ENCODE measurements around the gene SRA1.
"Not testable (repeated sequence)": the region's sequence is repeated elsewhere in the genome, so short reads cannot be mapped to it uniquely, and the experiment has no call there.

Gene SRA1

DNA sequence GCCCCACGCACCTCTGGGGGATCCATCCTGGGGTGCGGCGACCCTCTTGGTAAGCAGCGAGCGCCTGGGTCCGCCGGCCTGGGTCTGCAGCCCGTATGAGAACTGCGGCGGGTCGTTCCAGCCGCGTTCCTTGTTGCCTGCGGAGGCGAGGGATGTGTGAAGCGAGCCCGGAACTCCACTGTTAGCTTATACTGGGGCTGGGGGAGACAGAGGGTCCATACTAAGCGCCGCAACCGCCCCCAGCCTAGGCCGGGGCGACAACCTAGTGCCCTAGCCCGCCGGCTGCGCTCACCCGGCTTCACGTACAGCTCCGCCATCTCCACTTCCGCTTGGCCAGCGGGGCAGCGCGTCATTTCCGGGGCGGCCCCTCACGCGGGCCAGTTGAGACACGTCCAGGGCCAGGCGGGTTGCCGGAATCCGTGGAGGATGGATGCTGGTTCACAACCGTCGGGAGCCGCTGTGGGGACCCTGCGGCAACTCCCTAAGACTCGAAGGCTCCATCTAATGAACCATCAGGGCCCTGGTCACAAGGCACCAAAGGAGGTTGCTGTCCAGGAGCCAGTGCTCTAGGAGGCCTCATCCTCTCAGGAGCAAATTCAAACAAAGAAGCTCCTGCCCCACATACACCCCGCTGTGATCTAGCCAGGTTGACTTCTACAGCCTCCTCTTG is at the start of gene SRA1:
Gene SRA1, minus strand, starts transcription at position 338 of the 670 bp plus-strand sequence. Its CDS starts 21 bp downstream, at position 317.
- DNase-seq: peak; percentile 88

DNA sequence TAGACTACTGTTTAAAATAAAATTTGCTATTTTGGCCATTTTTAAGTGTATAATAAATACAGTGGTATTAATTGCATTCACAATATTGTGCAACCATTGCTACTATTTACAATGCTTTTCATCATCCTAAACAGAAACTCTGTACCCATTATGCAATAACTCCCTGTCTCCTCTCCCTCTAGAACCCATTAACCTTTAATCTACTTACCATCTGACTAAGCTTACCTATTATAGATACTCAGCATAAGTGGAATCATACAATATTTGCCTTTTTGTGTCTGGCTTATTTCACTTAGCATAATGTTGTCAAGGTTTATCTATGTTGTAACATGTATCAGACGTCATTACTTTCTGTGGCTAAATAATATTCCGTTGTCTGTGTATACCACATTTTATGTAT is 49.8 kb upstream of the SRA1 start:
- no peak for DNase-seq

DNA sequence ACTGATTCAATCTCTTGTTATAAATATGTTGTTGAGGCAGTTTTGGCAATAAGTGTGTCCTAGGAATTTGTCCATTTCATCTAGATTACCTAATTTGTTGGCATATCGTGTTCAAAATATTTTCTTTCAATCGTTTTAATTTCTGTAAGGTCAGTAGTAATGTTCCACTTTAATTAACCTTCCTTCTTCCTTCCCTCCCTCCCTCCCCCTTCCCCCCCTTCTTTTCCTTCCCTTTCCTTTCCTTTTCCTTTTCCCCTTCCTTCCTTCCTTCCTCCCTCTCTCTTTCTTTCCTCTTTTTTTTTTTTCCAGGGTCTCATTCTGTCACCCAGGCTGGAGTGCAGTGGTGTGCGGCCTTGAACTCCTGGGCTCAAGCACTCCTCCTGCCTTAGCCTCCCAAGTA is 48.6 kb upstream of the SRA1 start:
- no peak for DNase-seq

DNA sequence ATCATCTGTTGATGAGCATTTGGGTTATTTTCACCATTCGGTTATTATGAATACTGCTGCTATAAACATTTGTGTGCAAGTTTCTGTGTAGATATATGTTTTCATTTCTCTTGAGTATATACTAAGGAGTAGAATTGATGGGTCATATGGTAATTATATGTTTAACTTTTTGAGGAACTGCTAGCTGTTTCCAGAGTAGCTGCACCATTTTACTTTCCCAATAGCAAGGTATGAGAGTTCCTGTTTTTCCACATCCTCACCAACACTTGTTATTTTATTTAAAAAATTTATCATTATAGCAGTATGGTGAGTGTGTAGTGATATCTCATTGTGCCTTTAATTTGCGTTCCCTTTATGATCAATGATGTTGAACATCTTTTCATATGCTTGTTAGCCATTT is 46.5 kb upstream of the SRA1 start:
- DNase-seq: no peak

DNA sequence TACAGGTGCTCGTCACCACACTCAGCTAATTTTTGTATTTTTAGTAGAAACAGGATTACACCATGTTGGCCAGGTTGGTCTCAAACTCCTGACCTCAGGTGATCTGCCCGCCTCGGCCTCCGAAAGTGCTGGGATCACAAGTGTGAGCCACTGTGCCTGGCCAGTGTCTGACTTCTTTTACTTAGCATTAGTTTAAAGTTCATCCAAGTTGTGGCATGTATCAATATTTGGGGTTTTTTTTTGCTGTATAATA is 46.1 kb upstream of the SRA1 start:
- DNase-seq: not testable (repeated sequence)

DNA sequence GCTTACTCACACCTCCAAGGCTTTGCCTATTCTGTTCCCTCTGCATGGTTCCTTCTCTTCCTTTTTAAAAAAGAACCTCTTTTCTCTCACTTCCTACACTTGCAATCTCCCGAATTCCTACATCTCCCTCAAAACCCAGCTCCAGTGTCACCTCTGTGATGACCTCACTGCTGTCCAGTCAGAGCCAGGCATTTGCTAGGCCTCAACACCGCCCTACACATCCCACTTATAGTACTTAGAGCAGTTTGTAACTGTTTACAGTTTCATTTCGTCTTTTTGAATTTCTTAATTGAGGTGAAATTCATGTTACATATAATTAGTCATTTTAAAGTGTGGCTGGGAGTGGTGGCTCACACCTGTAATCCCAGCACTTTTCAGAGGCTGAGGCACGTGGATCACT is 44.9 kb upstream of the SRA1 start:
- no peak for DNase-seq

DNA sequence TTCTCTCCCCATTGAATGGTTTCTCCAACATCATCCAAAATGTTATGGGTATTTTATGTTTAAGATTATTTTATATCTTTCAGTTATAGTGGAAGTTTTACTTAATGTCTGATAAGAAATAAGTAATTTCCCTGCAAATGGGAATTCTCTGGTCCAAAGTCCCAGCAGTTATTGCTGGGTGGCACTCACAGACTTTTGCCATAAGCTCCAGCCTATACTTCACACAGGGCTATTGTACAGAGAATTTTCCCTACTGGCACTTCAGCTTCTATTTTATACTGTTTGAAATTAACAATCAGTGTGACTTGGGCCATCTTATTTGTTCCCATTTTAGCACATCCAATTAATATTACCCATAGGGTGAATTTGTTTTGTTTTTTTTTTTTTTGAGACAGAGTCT is 42.8 kb upstream of the SRA1 start:
- DNase-seq: no peak

DNA sequence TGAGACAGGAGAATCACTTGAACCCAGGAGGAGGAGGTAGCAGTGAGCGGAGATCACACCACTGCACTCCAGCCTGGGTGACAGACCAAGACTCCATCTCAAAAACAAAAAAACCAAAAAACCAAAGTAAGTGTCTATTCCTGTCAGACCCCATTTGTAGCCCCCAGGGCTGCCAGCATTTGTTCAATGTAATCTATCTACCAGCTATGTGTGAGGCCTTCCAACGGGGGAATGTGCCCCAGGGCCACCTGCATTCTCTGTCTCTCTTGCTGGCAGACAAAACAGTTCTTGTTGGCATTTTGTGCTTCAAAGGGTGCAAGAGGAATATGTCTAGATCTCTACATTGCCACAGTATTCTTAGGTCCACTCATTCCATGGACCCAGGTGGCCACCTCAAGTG is 41.6 kb upstream of the SRA1 start:
- DNase-seq: no peak

DNA sequence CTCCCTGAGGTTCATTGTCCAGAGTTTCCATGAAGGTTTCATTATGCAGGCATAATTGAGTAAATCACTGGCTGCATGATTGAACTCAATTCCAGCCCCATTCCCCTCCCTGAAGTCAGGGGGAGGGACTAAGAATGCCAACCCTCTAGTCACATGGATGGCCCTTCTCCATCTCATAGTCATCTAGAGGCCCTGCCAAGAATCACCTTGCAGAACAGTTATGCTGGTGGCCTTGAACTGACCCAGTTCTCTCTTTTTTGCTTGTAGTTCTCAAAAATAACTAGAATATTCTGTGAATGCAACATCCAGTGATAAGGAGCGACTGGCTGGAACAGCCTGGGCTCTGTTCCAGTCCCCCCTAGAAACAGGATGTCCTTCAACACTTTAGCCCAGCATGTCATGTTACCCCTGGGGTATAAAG is 39.1 kb upstream of the SRA1 start:
- no peak for DNase-seq

DNA sequence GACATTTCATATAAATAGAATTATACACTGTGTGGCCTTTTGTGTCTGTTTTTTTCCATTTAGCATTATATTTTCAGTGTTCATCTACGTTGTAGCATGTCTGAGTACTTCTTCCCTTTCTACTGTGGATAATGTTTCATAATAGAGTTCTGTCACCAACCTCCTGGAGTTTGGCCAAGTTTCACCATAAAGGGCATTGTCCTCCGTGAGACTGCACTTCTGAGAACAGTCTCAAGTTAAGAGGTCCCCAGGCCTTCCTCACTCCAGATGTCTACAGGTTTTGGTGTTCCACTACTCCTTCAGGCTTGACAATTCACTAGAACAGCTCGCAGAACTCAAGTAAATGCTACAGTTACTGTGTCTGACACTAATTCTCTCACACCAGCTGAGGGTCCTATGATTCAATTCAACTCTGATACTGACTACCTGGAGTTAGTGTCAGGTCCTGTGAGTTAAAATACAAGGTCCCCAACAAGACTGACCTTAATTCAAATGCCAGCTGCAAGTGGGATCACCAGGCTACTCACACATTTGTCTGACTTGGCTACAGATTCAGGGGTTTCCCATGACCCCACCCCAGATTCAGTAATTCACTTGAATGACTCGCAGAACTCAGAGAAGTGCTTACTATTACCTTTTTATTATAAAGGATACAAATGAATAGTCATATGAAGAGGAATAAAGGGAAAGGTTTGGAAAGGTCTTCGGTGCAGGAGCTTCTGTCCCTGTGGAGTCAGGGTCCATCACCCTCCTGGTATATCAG is 38.4 kb upstream of the SRA1 start:
- no peak for DNase-seq

DNA sequence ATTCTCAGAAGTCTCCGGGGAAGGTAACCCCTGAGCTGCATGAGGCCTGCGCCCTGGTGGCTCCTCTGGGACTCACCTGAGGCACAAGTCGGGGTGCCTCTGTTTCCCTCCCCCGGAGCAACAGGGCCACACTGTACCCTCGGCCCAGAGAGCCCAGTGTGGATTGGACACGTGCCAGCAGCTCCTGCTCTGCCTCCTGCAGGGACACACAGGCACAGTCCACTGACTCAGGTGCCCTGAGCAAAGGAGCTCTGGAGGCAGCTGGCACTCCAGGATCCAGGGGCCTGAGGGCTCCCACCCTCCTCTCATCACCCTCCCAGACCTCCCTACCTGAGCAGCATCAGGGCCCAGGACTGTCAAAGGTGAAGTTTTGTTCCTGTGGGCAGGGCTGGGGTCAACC is 36.9 kb upstream of the SRA1 start:
- DNase-seq: no peak

DNA sequence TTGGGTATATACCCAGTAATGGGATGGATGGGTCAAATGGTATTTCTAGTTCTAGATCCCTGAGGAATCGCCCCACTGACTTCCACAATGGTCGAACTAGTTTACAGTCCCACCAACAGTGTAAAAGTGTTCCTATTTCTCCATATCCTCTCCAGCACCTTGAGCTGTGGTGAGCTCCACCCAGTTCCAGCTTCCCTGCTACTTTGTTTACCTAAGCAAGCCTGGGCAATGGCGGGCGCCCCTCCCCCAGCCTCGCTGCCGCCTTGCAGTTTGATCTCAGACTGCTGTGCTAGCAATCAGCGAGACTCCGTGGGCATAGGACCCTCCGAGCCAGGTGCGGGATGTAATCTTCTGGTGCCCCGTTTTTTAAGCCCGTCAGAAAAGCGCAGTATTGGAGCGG is 35.8 kb upstream of the SRA1 start:
- DNase-seq: not testable (repeated sequence)

DNA sequence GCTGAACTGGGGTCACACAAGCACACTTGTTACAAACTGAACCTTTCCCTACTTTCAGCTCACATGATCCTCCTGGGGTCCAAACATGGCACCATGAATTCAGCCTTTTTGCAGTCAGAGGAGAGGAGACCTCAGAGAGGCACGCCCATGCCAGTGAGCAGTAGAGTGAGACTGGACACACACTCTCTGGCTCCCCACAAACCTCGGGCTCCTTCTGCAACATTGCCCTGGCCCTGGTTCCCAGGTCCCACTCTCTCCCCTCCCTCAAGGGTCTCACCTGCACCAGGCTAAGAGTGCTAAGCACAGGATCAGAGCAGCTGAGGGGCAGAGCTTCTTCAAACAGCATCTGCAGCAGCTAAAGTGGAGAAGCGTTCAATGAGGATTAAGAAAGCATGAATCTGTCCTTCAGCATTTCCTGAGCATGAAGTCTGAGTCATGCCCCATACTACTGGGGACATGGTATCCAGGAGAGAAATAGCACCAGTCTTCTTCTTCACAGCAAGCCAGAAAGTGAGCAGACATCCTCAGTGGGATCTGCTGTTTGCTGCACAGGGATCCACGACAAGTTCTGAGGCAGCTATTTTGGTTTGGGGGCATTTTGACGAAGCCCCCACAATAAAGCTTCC is 34.6 kb upstream of the SRA1 start:
- DNase-seq: no peak

DNA sequence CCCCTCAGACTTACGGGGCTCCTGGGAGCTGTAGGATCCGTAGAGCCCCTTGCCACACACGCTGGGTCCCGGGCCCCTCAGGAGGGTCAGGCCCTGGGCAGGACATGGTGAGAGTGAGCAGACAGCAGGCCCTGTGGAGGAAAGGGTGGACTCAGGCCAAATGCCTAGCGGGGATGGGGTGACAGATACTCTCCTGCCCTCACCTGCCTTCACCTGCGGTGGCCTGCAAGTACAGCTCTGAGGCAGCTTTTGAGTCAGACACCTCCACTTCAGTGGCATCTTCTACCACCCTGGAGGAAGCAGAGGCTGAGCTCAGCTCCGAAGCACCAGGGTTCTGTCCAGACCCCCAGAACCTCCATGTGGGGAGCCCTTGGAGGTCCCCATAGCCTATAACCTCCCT is 33.6 kb upstream of the SRA1 start:
- DNase-seq: no peak

DNA sequence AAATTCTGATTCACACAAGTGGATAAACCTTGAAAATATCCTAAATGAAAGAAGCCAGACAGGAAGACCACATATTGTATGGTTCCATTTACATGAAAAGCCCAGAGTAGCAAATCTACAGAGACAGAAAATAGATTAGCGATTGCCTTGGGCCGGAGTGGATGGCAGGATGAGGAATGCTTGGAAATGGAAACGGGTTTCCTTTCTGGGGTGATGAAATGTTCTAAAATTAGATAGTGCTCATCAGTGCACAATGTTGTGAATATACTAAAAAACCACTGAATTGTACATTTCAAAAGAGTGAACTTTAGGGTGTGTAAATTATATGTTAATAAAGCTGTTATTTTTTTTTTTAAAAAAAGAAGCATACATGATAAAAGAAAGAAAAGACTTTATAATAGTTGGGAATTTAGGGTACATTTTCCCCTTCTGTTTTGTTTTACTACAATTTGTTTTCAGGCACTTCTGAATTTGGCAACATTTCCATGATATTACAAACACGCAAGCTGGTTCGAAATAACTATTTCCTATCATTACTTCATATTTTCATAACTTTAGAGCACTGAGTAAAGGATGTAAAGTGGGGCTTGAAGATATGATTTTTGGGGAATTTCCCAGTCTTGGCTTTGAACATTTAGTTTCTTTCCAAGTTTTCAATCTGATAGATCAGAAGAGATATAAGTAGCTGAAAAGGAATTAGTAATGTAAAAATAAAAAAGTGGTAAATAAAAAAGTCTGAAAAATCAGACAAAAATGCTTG is 31.2 kb upstream of the SRA1 start:
- DNase-seq: no peak

DNA sequence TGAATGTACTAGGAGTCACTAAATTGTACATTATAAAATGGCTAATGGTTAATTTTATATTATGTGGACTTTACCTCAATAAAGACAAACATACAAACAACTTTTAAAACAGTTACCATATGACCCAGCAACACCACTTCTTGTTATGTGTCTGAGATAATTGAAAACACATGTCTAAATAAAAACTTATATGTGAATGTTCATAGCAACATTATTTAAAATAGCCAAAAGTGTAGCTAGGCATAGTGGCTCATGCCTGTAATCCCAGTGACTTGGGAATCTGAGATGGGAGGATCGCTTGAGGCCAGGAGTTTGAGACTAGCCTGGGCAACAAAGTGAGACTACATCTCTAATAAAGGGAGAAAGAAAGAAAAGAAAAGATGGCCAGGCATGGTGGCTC is 30.2 kb upstream of the SRA1 start:
- DNase-seq: no peak

DNA sequence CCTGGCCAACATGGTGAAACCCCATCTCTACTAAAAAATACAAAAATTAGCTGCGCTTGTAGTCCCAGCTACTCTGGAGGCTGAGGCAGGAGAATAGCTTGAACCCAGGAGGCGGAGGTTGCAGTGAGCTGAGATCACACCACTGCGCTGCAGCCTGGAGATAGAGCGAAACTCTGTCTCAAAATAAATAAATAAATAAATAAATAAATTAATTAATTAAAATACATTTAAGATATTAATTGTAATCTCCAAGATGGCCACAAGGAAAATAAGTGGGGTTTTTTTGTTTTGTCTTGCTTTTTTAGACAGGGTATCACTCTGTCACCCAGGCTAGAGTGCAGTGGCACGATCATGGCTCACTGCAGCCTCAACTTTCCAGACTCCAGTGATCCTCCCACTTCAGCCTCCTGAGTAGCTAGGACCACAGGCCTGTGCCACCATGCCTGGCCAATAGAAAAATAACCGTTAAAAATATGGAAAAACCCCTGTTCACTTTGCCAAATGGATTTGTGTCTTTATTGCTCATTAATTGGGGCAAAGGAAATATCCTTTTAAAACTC is 22.0 kb upstream of the SRA1 start:
- DNase-seq: not testable (repeated sequence)

DNA sequence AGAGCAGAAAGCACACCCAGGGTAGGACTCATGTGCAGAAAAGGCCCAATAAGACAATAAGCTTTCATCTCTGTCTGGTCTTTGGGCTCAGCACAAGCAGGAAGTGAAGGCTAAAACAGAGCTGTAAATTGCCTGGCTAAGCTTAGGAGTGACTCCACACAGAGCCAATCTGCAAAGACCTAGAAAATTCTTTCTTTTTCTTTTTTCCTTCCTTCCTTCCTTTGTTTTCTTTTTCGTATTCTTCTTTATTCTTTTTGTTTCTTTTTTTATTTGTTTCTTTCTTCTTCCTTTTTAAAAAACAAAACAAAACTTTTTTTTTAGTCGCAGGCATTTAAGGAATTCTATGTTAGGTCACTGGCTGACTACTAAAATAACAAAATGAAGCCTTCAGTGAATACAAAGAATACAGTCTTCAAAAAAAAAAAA is 19.5 kb upstream of the SRA1 start:
- no peak for DNase-seq

DNA sequence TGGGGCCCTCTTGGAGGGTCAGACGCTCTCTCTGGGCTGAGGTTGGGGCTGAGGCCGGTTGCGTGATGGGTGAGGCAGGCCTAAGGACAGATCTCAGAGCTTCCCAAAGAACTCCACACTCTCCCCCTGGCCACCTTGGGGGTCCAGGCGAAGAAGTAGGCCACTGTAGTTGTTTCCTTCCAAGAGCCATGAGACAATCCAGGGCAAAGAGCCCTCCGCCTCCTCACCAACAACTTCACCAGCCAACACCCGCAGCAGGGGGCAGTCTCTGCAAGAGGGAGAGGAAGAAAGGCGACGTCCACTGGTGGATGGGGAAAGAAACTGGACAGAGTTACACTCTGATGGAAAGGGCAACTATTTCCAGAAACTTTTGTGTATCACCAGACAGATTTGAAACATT is 18.0 kb upstream of the SRA1 start:
- no peak for DNase-seq

DNA sequence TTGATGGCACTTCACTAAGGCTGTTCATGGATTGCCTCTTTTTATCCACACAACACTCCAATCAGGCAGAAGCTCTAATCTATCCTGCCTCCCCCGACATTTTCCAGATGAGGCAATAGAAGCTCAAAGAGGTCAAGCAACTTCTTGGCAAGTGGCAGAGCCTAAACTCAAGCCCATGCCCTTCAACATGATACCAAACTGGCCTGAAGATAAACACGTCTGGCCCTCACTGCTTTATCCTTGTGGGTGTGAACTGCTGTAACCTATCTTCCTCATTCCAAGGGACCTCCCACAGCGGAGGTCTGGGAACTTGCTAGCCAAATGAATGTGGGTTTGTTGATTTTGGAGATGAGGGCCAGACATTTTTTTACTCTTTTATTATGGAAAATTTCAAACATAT is 16.9 kb upstream of the SRA1 start:
- no peak for DNase-seq

DNA sequence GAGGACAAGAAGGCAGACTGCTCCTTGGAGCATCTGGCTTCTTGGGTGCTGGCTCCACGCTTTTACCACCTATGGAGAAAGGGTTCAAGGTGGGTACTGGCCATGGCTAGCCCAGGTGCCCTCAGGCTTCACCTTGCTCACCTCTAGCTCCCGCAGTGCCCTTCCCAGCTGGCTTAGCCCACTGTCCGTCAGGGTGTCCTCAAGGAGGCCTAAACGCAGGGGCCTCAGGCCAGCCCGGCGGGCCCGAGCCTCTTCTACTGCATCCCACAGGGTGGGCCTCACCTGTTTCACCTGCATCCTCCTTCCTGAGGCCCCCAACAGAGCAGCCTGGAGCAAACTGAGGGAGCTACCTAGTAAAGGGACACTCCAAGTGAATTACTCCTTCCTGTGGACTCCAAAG is 16.4 kb upstream of the SRA1 start:
- no peak for DNase-seq

DNA sequence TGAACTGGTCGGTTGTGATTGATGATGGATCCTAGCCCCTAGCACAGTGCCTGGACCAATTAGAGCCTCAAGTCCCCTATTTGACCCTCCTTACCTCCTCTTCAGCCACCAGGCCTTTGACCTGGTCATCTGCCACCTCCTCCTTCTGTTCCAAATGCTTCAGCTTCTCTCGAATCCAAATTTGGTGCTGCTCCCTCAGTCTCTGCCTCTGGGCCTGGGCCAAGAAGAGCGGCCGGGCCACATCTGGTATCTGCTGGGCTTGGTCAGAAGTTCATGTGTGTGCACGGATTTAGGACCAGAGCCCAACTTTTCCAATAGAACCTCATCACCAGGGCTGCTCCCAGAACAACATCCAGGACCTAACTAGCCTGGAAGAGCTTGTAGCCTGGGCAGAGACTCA is 13.8 kb upstream of the SRA1 start:
- DNase-seq: no peak

DNA sequence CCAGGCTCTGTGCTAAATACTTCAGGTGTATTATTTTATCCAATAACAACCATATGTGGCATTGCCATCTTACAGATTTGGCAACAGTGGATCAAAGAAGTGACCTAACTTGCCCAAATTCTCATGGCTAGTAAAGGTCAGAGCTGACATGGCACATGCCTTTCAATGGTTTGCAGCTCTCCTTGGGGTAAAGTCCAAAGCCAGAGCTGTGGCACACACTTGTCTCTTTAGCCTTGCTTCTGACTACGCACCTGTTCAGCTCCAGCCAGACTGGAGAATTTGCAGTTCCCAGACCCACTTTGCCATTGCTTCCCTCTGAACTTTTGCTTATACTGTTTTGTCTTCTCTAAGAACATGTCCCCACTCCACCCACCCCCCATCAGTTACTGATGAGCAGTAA is 13.2 kb upstream of the SRA1 start:
- no peak for DNase-seq

DNA sequence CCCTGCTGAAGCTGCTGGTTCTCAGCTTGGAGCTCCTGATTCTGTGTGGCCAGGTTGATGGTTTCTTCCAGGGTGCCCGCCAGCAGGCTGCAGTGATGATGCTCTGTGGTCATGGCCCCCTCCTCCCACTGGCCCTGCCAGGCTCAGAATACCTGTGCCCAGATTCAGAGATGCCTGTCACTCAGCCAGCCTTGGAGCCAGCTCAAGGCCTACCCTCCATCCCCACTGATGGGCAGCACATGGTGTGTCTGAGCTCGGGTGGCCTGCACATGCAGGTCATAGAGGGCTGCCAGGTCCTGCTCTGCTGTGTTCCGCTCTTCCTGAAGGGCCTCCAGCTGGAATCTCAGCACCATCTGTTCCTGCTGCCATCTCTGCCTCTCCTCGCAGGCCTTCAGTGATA is 12.8 kb upstream of the SRA1 start:
- DNase-seq: no peak

Data from stimulated activated CD4-positive, alpha-beta T cell treated with anti-CD3 and anti-CD28 coated beads, Interleukin-4, amount 100 ng/mL, for 24 hours (primary cell).